Dendritic cell treated with granulocyte-macrophage colony-stimulating factor and Interleukin-4, amounts not matched to agents 40 ng/mL and 50 ng/mL, for 4 days (primary cell): ENCODE measurements around the gene NLE1.
A peak's percentile ranks its signal among the peaks of the same experiment; 100 is the strongest.
"Not testable (repeated sequence)": the region's sequence is repeated elsewhere in the genome, so short reads cannot be mapped to it uniquely, and the experiment has no call there.

Source experiments
- H3K27ac Mint-ChIP-seq: one replicate; pipeline ENCODE4 v1.8.0; 2022; ENCODE audit warnings: mild to moderate bottlenecking, mixed read lengths
- H3K27me3 Mint-ChIP-seq: one replicate; pipeline ENCODE4 v1.8.0; 2022; ENCODE audit warnings: mild to moderate bottlenecking, mixed read lengths
- H3K36me3 Mint-ChIP-seq: one replicate; pipeline ENCODE4 v1.8.0; 2022; ENCODE audit warnings: low read depth, mixed read lengths
- H3K4me1 Mint-ChIP-seq: one replicate; pipeline ENCODE4 v1.8.0; 2022; ENCODE audit warnings: low read depth, mixed read lengths
- H3K4me3 Mint-ChIP-seq: one replicate; pipeline ENCODE4 v1.8.0; 2022; ENCODE audit warnings: mild to moderate bottlenecking, moderate library complexity, mixed read lengths
- H3K9me3 Mint-ChIP-seq: one replicate; pipeline ENCODE4 v1.8.0; 2022; ENCODE audit warnings: mixed read lengths
- intact Hi-C: fragments of 100-400 bp; cut with micrococcal nuclease; formaldehyde crosslinking; loops from one replicate; pipeline ENCODE4 v1.15.0; 2022

NLE1 gene

GRCh38 chr17:35154196-35155165, 12.4 kb upstream of the NLE1 start:
- Mint-ChIP-seq H3K27ac (no peak overlapping the region), H3K4me3 (no peak overlapping the region), H3K4me1 (no peaks in the 10 kb centered on the region), H3K27me3 (peaks cover 3% of the 10 kb centered on the region), H3K36me3 (no peaks in the 10 kb centered on the region), H3K9me3 (no peaks in the 10 kb centered on the region)
- intact Hi-C loops: no loop called here

GRCh38 chr17:35152421-35153140, 10.5 kb upstream of the NLE1 start:
- H3K36me3 Mint-ChIP-seq: no peaks in the 10 kb centered on the region
- H3K9me3 Mint-ChIP-seq: no peaks in the 10 kb centered on the region
- no peak overlapping the region for H3K27ac Mint-ChIP-seq
- H3K4me1 Mint-ChIP-seq: no peaks in the 10 kb centered on the region
- H3K4me3 Mint-ChIP-seq: no peak overlapping the region
- peaks cover 5% of the 10 kb centered on the region for H3K27me3 Mint-ChIP-seq
- intact Hi-C loops: no loop called here

GRCh38 chr17:35151080-35151479, 9.0 kb upstream of the NLE1 start:
- H3K4me3 Mint-ChIP-seq, intact Hi-C loops, H3K36me3 Mint-ChIP-seq, H3K27me3 Mint-ChIP-seq, H3K9me3 Mint-ChIP-seq, H3K4me1 Mint-ChIP-seq, H3K27ac Mint-ChIP-seq: not testable (repeated sequence)

- no peaks in the 10 kb centered on the region for H3K36me3 Mint-ChIP-seq
- H3K27ac Mint-ChIP-seq: no peak overlapping the region
- H3K4me1 Mint-ChIP-seq: no peaks in the 10 kb centered on the region
- H3K27me3 Mint-ChIP-seq: peaks cover 7% of the 10 kb centered on the region
- H3K4me3 Mint-ChIP-seq: no peak overlapping the region
- intact Hi-C loops: no loop called here
- H3K9me3 Mint-ChIP-seq: no peaks in the 10 kb centered on the region
These were observed 7.8 kb upstream of the NLE1 start for GRCh38 chr17:35149941-35150340.

GRCh38 chr17:35148144-35148543, 6.0 kb upstream of the NLE1 start:
- Mint-ChIP-seq H3K27ac (no peak overlapping the region), H3K27me3 (peaks cover 13% of the 10 kb centered on the region), H3K4me1 (no peaks in the 10 kb centered on the region), H3K4me3 (no peak overlapping the region), H3K36me3 (no peaks in the 10 kb centered on the region), H3K9me3 (no peaks in the 10 kb centered on the region)
- intact Hi-C loops: no loop called here

GRCh38 chr17:35147375-35147905, 5.3 kb upstream of the NLE1 start, which contains the start of gene UNC45B:
Gene UNC45B (plus strand): TSS chr17:35147817. CDS start chr17:35148264, 447 bp downstream.
- H3K4me3 Mint-ChIP-seq: no peak within 1 kb of the TSS
- no peaks in the 10 kb centered on the region for H3K4me1 Mint-ChIP-seq
- H3K9me3 Mint-ChIP-seq: no peaks in the 10 kb centered on the region
- H3K27ac Mint-ChIP-seq: no peak within 1 kb of the TSS
- H3K27me3 Mint-ChIP-seq: peaks cover 13% of the 10 kb centered on the region
- no peaks in the 10 kb centered on the region for H3K36me3 Mint-ChIP-seq
- intact Hi-C loops: no loop called here

- intact Hi-C loops: no loop called here
- Mint-ChIP-seq H3K9me3 (no peaks in the 10 kb centered on the region), H3K27me3 (peaks cover 13% of the 10 kb centered on the region), H3K36me3 (no peaks in the 10 kb centered on the region), H3K27ac (no peak overlapping the region), H3K4me3 (no peak overlapping the region), H3K4me1 (no peaks in the 10 kb centered on the region)
These were observed 4.2 kb upstream of the NLE1 start for GRCh38 chr17:35146214-35146833.

GRCh38 chr17:35144840-35145239, 2.7 kb upstream of the NLE1 start:
- Mint-ChIP-seq H3K27ac (no peak overlapping the region), H3K9me3 (no peaks in the 10 kb centered on the region), H3K27me3 (peaks cover 10% of the 10 kb centered on the region), H3K4me3 (no peak overlapping the region), H3K4me1 (no peaks in the 10 kb centered on the region), H3K36me3 (no peaks in the 10 kb centered on the region)
- intact Hi-C loops: no loop called here

GRCh38 chr17:35142467-35142796, 329 bp upstream of the NLE1 start:
- peak overlapping the region; percentile 80 for H3K4me3 Mint-ChIP-seq
- H3K27me3 Mint-ChIP-seq: peaks cover 8% of the 10 kb centered on the region
- no peaks in the 10 kb centered on the region for H3K9me3 Mint-ChIP-seq
- H3K27ac Mint-ChIP-seq: no peak overlapping the region
- H3K4me1 Mint-ChIP-seq: no peaks in the 10 kb centered on the region
- peaks cover 19% of the 10 kb centered on the region for H3K36me3 Mint-ChIP-seq
- intact Hi-C loops: no loop called here

GRCh38 chr17:35138218-35138617, 3.9 kb downstream of the NLE1 start:
- no peak overlapping the region for H3K27ac Mint-ChIP-seq
- no peaks in the 10 kb centered on the region for H3K9me3 Mint-ChIP-seq
- H3K27me3 Mint-ChIP-seq: no peaks in the 10 kb centered on the region
- no peak overlapping the region for H3K4me3 Mint-ChIP-seq
- H3K4me1 Mint-ChIP-seq: no peaks in the 10 kb centered on the region
- peaks cover 62% of the 10 kb centered on the region for H3K36me3 Mint-ChIP-seq
- intact Hi-C loops: no loop called here

GRCh38 chr17:35135322-35135721, 6.8 kb downstream of the NLE1 start:
- Mint-ChIP-seq H3K4me1 (no peaks in the 10 kb centered on the region), H3K4me3 (no peak overlapping the region), H3K27ac (no peak overlapping the region), H3K9me3 (no peaks in the 10 kb centered on the region), H3K36me3 (peaks cover 78% of the 10 kb centered on the region), H3K27me3 (no peaks in the 10 kb centered on the region)
- intact Hi-C loops: no loop called here

- H3K36me3 Mint-ChIP-seq: peaks cover 64% of the 10 kb centered on the region
- intact Hi-C loops: no loop called here
These were observed 9.1 kb downstream of the NLE1 start for GRCh38 chr17:35132816-35133550.

GRCh38 chr17:35132099-35132498, 10.0 kb downstream of the NLE1 start:
- Mint-ChIP-seq H3K27me3 (no peaks in the 10 kb centered on the region), H3K36me3 (peaks cover 56% of the 10 kb centered on the region), H3K27ac (no peak overlapping the region), H3K4me1 (no peaks in the 10 kb centered on the region), H3K4me3 (no peak overlapping the region), H3K9me3 (no peaks in the 10 kb centered on the region)
- intact Hi-C loops: no loop called here

More at GRCh38 chr17:35132816-35133550, 9.1 kb downstream of the NLE1 start:
- H3K27ac Mint-ChIP-seq: no peak overlapping the region
- no peaks in the 10 kb centered on the region for H3K4me1 Mint-ChIP-seq
- no peaks in the 10 kb centered on the region for H3K27me3 Mint-ChIP-seq
- H3K9me3 Mint-ChIP-seq: no peaks in the 10 kb centered on the region
- no peak overlapping the region for H3K4me3 Mint-ChIP-seq
